Stimulated activated CD4-positive, alpha-beta T cell treated with anti-CD3 and anti-CD28 coated beads, Interleukin-12 subunit alpha, Interleukin-12 subunit beta, amount 100 ng/mL, for 4 hours (primary cell): ENCODE data around the gene CRACR2B.

ENCODE experiments used
- DNase-seq: peaks from one replicate; pipeline ENCODE4 v3.0.0-alpha.2; 2020

CRACR2B gene

GRCh38 chr11:870127-870413, 42.4 kb downstream of the CRACR2B start:
- no peak for DNase-seq

- DNase-seq = no peak
These were observed 42.7 kb downstream of the CRACR2B start for GRCh38 chr11:870418-870817.

GRCh38 chr11:871472-871871, 43.8 kb downstream of the CRACR2B start:
- DNase-seq = no peak

- no peak for DNase-seq
These were observed 45.1 kb downstream of the CRACR2B start for GRCh38 chr11:872799-873198.

- DNase-seq = no peak
These were observed 46.0 kb downstream of the CRACR2B start for GRCh38 chr11:873706-874105.

- no peak for DNase-seq
These were observed 47.5 kb downstream of the CRACR2B start for GRCh38 chr11:875203-875602.

GRCh38 chr11:875769-876301, 48.1 kb downstream of the CRACR2B start:
- DNase-seq = no peak

- DNase-seq = no peak
These were observed 48.8 kb downstream of the CRACR2B start for GRCh38 chr11:876545-876944.

GRCh38 chr11:877565-877964, 49.8 kb downstream of the CRACR2B start:
- DNase-seq = no peak

- DNase-seq = no peak
These were observed 52.7 kb downstream of the CRACR2B start for GRCh38 chr11:880447-880846.
